ENCODE measurements around the gene BTBD16.

BTBD16 gene

GRCh38 chr10:122376364-122376961 is 105.4 kb downstream of the BTBD16 start:
- DNase-seq: no peak

GRCh38 chr10:122379041-122379440 is 107.9 kb downstream of the BTBD16 start:
- no peak for DNase-seq

- DNase-seq: no peak
Measured at GRCh38 chr10:122379537-122379936, 108.4 kb downstream of the BTBD16 start.

- DNase-seq: no peak
Measured at GRCh38 chr10:122380703-122381102, 109.6 kb downstream of the BTBD16 start.

- no peak for DNase-seq
Measured at GRCh38 chr10:122381680-122382079, 110.6 kb downstream of the BTBD16 start.

- no peak for DNase-seq
Measured at GRCh38 chr10:122386514-122386913, 115.4 kb downstream of the BTBD16 start.

GRCh38 chr10:122387572-122387971 is 116.5 kb downstream of the BTBD16 start:
- DNase-seq: no peak
